Small intestine (tissue), 7 donors: Measurements from ENCODE around the gene FOXO3. TPM values are rescaled to one million over a fixed set of nuclear protein-coding genes. Genes with fewer than 3 reads are reported as not detected.

Experiments used
- DNase-seq, 2 donors: peaks; one replicate each; pipeline versions ENCODE4 v3.0.0 to v3.0.0-alpha.2; 2013
- FAIRE-seq: peaks from 2 replicates; lab custom pipeline; 2012; peaks lifted over from hg19 to GRCh38; lab: Jason Lieb, UNC
- H3K27ac ChIP-seq, 3 donors: one replicate each; pipeline ENCODE4 v1.5.1; 2013; ENCODE audit warnings: low read length in 2 of 3, mild to moderate bottlenecking in 2 of 3, control low read depth in 1 of 3, inconsistent platforms in 1 of 3, low read depth in 1 of 3, moderate library complexity in 1 of 3
- H3K27me3 ChIP-seq, 3 donors: one replicate each; pipeline ENCODE4 v1.6.1; 2013; ENCODE audit warnings: low read length in 3 of 3, inconsistent platforms in 1 of 3; ENCODE audit not compliant: control insufficient read depth in 3 of 3, insufficient read depth in 3 of 3
- H3K36me3 ChIP-seq, 3 donors: one replicate each; pipeline ENCODE4 v1.6.1; 2013; ENCODE audit warnings: low read length in 3 of 3, inconsistent platforms in 1 of 3, low read depth in 1 of 3, mild to moderate bottlenecking in 1 of 3, moderate library complexity in 1 of 3; ENCODE audit not compliant: control insufficient read depth in 3 of 3, insufficient read depth in 2 of 3
- H3K4me1 ChIP-seq, 3 donors: one replicate each; pipeline ENCODE4 v1.6.1; 2013; ENCODE audit warnings: low read length in 2 of 3, inconsistent platforms in 1 of 3, low read depth in 1 of 3, mild to moderate bottlenecking in 1 of 3, moderate library complexity in 1 of 3; ENCODE audit not compliant: control insufficient read depth in 3 of 3, insufficient read depth in 2 of 3
- H3K4me3 ChIP-seq, 3 donors: one replicate each; pipeline ENCODE4 v1.5.1; 2013; ENCODE audit warnings: low read length in 3 of 3, control low read depth in 1 of 3, inconsistent platforms in 1 of 3, low read depth in 1 of 3, mild to moderate bottlenecking in 1 of 3, moderate library complexity in 1 of 3
- H3K9me3 ChIP-seq, 2 donors: one replicate each; pipeline ENCODE4 v1.6.1; 2013; ENCODE audit warnings: low read depth in 1 of 2, low read length in 1 of 2; ENCODE audit not compliant: control insufficient read depth in 2 of 2, insufficient read depth in 1 of 2
- WGBS, 3 donors: extraction: QIAGEN DNeasy Blood & Tissue Kit; methylation state at CpG; one replicate each; pipeline ENCODE4 v1.1.7; 2013; 5-methylcytosine and 5-hydroxymethylcytosine counted together
- polyA plus RNA-seq, 4 donors: library from polyadenylated mRNA; stranded (reverse) in 3 of 4; unstranded in 1 of 4; fragments of 200-250 nt in 3 of 4; fragments of 120-200 nt in 1 of 4; gene quantifications; one replicate each; pipeline versions ENCODE4 v1.2.1 to v1.2.3, GENCODE V29; 2013
- donor health status: healthy with polysubstance abuse.
- donor health status: control.
- donor health status: control.
- donor health status: Bipolar disorder and iron deficiency.
- donor health status: healthy.

FOXO3 gene
- polyA plus RNA-seq, 4 donors, result 8.7 to 40.4 (median 14.3) TPM

- no peak overlapping the region for H3K27ac ChIP-seq
- H3K9me3 ChIP-seq, result no peaks in the 10 kb centered on the region
- no peaks in the 10 kb centered on the region for H3K27me3 ChIP-seq
- DNase-seq (no peak), FAIRE-seq (no peak)
- H3K4me1 ChIP-seq, result no peaks in the 10 kb centered on the region
- 71 to 76% (median 74%) methylated on average over 15 of the region's 15 CpGs for WGBS, 3 donors
- peaks cover 0 to 42% (median 3%) of the 10 kb centered on the region in 3 donors for H3K36me3 ChIP-seq
- no peak overlapping the region for H3K4me3 ChIP-seq
Measured at GRCh38 chr6:108689272-108690161, 128.8 kb downstream of the FOXO3 start.

GRCh38 chr6:108690326-108691049, 129.8 kb downstream of the FOXO3 start:
- no peaks in the 10 kb centered on the region for H3K27me3 ChIP-seq
- H3K27ac ChIP-seq, result no peak overlapping the region
- DNase-seq, result no peak
- peaks cover 0 to 42% (median 6%) of the 10 kb centered on the region in 3 donors for H3K36me3 ChIP-seq
- no peak overlapping the region for H3K4me3 ChIP-seq
- no peak for FAIRE-seq
- H3K9me3 ChIP-seq, result no peaks in the 10 kb centered on the region
- 85 to 89% (median 86%) methylated on average over 6 of the region's 6 CpGs for WGBS, 3 donors
- no peaks in the 10 kb centered on the region for H3K4me1 ChIP-seq

GRCh38 chr6:108693430-108694154, 132.9 kb downstream of the FOXO3 start:
- DNase-seq (no peak), FAIRE-seq (no peak)
- Histone ChIP-seq H3K4me1 (no peaks in the 10 kb centered on the region), H3K27ac (no peak overlapping the region), H3K36me3 (peaks cover 0 to 25% (median 3%) of the 10 kb centered on the region in 3 donors), H3K9me3 (no peaks in the 10 kb centered on the region), H3K27me3 (no peaks in the 10 kb centered on the region), H3K4me3 (no peak overlapping the region)
- WGBS, 3 donors, result 86 to 96% (median 95%) methylated on average over 2 of the region's 2 CpGs

- DNase-seq (no peak), FAIRE-seq (no peak)
- no peak overlapping the region for H3K27ac ChIP-seq
- no peak overlapping the region for H3K4me3 ChIP-seq
- H3K36me3 ChIP-seq, result peaks cover 0 to 25% (median 3%) of the 10 kb centered on the region in 3 donors
- H3K9me3 ChIP-seq, result no peaks in the 10 kb centered on the region
- 88 to 95% (median 94%) methylated on average over 6 of the region's 6 CpGs for WGBS, 3 donors
- no peaks in the 10 kb centered on the region for H3K27me3 ChIP-seq
- no peaks in the 10 kb centered on the region for H3K4me1 ChIP-seq
Measured at GRCh38 chr6:108694816-108695215, 134.1 kb downstream of the FOXO3 start.

GRCh38 chr6:108697561-108698161, 136.9 kb downstream of the FOXO3 start:
- H3K27me3 ChIP-seq, result no peaks in the 10 kb centered on the region
- no peak overlapping the region for H3K27ac ChIP-seq
- 83 to 91% (median 90%) methylated on average over 15 of the region's 15 CpGs for WGBS, 3 donors
- DNase-seq, result no peak
- peaks cover 0 to 16% (median 3%) of the 10 kb centered on the region in 3 donors for H3K36me3 ChIP-seq
- FAIRE-seq, result no peak
- H3K4me3 ChIP-seq, result no peak overlapping the region
- peaks cover 0 to 15% of the 10 kb centered on the region in 2 donors for H3K9me3 ChIP-seq
- H3K4me1 ChIP-seq, result no peaks in the 10 kb centered on the region

GRCh38 chr6:108698593-108699289, 138.0 kb downstream of the FOXO3 start:
- H3K27me3 ChIP-seq, result no peaks in the 10 kb centered on the region
- 89 to 93% (median 89%) methylated on average over 11 of the region's 11 CpGs for WGBS, 3 donors
- peaks cover 0 to 13% (median 3%) of the 10 kb centered on the region in 3 donors for H3K36me3 ChIP-seq
- peaks cover 0 to 15% of the 10 kb centered on the region in 2 donors for H3K9me3 ChIP-seq
- H3K4me3 ChIP-seq, result no peak overlapping the region
- no peak overlapping the region for H3K27ac ChIP-seq
- FAIRE-seq (no peak), DNase-seq (no peak)
- no peaks in the 10 kb centered on the region for H3K4me1 ChIP-seq

GRCh38 chr6:108699290-108700041, 138.7 kb downstream of the FOXO3 start:
- H3K4me1 ChIP-seq, result no peaks in the 10 kb centered on the region
- WGBS, 3 donors, result 82 to 94% (median 91%) methylated on average over 17 of the region's 17 CpGs
- H3K4me3 ChIP-seq, result no peak overlapping the region
- FAIRE-seq (no peak), DNase-seq (no peak)
- H3K36me3 ChIP-seq, result peaks cover 0 to 11% (median 3%) of the 10 kb centered on the region in 3 donors
- peaks cover 0 to 15% of the 10 kb centered on the region in 2 donors for H3K9me3 ChIP-seq
- no peak overlapping the region for H3K27ac ChIP-seq
- no peaks in the 10 kb centered on the region for H3K27me3 ChIP-seq
